Stimulated activated CD8-positive, alpha-beta memory T cell treated with anti-CD3 and anti-CD28 coated beads, Interleukin-4, amount 100 ng/mL, for 1 hour (primary cell): ENCODE measurements around the gene TCERG1L.

ENCODE experiments used
- DNase-seq, 2 donors: peaks; one replicate each; pipeline ENCODE4 v3.0.0-alpha.2; 2020; ENCODE audit warnings: low read depth in 2 of 2, low spot score in 1 of 2

The TCERG1L gene

DNA sequence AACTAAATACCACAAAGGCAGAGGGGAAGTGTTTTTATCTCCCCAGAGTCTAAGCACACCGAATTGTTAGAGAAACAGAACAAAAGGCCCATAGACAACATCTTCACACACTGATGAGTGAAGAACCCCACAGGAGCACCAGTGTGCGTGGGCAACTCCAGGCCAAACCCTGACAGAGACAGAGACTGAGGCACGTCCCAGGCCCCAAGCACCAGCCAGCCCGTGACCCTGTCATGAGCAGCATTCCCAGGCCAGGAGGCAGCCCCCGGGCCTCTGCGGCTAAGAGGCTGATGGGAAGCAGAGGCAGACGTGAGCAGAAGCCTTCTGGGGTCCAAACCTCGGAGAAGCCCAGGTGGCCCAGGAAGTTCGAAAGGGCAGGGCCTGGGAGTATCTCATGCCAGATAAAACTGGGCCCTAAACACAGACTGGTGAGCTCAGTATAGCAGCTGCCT, 184.4 kb downstream of the TCERG1L start:
- no peak for DNase-seq

DNA sequence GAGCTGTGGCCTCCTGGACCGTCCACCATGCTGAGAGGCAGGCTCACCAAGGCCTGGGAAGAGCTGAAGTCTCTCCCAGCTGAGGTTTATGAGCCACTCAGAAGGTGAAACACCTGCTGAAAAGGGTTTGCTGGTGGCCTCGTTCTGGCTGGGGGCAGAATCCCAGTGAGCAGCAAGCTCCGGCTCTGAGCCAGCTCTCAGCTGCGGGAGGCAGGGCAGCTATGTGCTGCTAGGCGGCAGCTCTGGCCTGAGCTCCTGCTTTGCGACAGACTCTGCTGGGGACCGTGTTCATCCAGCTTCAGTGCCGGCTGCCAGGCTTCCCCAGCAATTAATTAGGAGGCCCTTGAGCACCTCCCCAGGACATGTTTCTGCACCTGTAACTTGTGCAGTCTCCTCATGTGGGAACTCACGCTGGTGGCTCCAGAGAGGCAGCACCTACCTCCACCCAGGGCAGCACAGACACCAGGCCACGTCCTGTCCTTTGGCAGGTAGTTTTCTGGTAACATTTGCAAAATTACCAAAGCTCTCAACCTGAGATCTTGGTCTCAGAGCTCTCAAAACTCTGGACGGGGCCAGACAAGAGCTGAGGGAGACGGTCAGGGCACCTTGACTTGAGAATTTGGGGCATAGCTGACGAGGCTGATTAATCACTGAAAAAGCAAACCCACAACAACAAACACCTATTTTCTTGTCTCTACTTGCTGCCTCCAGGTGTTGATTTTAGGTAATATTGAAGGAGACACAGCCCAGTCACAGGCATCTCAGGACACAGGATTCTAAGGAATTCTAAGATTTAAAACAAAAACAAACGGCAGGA, 185.0 kb downstream of the TCERG1L start:
- DNase-seq: no peak

DNA sequence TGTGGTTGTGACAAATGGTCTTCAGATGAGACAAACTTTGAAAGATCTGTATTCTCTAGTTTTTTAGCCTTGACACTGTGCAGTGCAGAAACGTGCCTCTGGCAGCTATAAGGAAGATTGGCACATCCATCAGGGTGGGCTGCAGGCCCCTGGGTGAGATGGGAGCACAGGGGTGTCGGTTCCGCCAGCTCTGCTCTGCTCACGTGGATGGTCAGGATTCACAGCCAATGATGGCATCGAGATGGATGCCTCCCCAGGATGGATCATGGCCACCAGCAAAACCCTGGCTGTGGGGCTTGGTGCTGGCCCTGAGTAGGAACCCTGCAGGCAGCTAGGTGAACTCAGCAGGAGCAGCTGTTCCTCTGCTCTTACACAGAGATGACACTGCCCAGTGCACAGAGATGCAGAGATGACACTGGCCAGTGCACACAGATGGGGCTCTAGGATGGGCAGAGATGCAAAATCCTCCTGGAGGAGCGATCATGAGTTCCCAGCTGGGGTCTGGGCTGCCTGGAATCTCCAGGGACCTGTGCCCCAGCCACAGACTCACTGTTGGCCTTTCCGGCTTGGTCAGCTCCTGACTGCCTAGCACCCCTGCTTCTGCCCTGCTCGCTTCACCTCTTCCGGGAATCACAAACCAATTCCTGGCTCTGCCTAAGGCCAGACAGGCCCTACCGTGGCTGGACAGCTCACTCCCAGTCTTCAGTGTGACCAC, 185.9 kb downstream of the TCERG1L start:
- no peak for DNase-seq

DNA sequence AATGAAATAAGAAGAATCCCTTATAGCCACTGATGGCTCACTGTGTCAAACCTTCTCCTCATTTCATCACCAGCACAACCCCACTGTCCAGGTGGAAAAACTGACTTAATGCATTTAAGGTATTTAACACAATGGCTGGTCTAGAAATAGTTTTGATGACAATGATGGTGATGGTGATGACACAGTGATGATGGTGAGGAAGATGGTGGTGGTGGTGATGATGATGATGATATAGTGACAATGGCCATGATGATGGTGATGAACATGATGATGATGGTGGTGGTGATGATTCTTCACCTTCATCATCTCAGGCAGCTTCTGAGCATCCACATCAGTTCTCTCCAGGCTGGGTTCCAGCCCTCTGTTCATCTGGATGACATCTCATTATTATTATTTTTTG, 186.6 kb downstream of the TCERG1L start:
- DNase-seq: no peak

DNA sequence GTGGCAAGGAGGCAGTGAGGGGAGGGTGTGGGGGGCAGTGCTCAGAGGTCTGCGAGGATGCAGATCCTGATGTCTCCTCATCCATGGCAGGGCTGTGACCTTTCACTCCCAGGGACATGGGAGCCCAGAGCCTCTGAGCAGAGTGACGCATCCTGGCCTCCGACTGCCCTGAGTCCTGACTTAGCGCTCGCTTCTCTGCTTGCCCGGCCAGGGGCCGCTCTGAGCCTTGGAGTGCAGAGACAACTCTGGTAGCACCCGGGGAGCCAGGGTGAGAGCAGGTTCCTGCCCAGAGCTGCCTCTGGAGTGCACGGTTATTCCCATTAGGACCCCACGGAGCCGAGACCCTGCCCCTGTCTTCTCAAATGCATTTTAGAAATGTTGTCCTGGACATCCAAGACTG, 188.0 kb downstream of the TCERG1L start:
- no peak for DNase-seq

DNA sequence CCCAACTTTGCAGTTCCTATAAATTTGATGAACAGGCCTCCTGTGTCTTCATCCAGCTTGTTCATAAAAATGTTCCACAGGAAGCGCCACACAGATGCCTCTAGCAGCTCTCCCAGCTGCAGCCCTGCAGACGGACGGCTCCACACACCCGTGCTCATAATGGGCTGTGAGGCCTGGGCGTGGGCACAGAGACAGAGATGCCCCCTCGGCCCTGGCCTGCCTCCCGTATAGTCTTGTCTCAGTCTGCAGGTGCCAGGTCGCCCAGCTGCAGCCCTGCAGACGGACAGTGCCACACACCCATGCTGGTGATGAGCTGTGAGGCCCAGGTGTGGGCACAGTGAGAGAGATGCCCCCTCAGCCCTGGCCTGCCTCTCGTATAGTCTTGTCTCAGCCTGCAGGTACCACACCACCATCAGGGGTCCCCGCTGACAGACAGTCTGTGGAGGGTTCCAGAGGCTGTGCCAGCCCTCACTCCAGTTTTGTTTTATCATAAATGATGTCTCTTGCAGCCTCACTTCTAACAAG, 189.9 kb downstream of the TCERG1L start:
- no peak for DNase-seq

DNA sequence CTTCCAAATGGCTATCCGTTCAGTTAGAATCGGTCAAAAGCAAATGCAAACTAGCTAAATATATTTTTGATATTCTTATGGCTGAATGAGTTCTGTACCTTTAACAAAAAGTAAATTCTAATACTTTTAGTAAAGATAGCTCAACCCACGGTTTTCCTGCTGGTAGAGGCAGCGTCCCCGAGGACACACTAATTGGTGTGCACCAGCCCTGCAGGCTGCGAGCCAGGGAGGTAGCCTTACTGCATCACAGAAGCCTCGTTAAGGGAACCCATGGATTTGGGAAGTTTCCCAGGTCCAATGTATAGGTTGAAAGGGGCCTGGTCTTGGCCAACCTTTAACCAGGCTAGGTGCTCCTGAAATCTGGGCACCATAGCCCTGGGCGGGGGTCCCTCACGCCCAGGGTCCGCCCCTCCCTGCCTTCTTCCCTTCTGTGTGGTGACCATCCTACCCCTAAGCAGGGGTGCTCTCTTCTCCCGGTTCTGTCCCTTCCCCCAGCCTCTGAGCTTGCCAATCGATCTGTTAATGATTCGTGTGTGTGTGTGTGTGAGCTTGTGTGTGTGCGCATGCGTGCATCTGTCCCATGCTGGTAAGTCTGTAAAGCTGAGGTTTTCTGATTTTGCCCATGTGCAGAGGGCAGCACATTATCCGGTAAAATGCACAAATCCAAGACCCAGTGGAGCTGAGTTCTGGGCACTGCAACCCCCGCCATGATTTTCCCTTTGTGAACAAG, 191.7 kb downstream of the TCERG1L start:
- no peak for DNase-seq

DNA sequence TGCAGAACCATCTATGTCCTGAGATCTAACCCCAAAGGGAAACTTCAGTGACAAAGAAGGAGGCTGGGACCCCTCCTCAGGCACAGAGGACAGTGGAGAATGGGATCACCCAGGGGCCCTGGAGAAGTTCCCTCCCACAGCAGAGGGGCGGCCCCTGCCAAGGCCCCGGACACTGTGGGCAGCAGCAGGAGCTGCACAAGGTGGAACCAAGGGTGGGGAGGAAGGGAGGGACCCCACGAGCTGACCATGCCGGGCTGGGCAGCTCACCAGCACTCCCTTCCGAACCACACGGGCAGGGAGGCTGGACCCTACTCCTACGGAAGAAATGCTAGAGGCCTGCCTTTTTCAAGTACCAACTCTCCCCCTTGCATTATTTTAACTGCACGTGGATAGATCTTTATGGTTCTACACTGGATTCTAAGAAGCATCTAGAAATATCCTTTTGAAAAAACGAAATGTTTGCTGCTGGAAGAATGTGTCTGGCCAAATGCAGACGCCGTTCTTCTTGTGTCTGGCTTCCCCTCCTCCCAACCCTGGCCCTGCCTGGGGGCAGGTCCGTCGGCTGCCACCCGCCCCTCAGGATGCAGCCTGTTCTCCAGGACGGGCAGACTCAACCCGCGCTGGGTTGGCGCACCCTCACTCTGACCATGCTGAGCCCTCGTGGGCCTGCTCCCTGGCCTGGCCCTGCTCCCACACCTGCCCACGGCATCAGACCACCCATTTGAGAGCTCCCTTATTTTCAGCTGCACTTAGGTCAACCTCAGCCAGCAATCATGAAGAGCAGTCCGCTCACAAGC, 193.9 kb downstream of the TCERG1L start:
- no peak for DNase-seq

DNA sequence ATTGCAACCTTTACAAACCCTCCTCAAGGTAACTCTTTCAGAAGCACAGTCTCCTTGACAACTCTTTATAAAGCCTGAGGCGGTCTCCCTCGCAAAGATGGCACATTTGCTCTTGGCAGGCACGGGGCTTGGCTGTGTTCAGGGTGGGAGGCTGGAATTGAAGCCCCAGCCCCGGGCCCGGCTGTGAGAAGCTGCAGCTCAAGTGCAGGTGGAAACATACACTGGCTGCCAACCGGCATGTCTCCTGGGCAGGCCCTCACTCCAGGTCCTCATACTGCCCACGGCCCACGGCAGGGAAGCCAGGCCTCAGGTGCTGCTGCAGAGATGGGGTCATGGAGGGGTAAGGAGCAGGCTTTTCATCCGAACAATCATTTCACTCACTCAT, 194.5 kb downstream of the TCERG1L start:
- DNase-seq: no peak

DNA sequence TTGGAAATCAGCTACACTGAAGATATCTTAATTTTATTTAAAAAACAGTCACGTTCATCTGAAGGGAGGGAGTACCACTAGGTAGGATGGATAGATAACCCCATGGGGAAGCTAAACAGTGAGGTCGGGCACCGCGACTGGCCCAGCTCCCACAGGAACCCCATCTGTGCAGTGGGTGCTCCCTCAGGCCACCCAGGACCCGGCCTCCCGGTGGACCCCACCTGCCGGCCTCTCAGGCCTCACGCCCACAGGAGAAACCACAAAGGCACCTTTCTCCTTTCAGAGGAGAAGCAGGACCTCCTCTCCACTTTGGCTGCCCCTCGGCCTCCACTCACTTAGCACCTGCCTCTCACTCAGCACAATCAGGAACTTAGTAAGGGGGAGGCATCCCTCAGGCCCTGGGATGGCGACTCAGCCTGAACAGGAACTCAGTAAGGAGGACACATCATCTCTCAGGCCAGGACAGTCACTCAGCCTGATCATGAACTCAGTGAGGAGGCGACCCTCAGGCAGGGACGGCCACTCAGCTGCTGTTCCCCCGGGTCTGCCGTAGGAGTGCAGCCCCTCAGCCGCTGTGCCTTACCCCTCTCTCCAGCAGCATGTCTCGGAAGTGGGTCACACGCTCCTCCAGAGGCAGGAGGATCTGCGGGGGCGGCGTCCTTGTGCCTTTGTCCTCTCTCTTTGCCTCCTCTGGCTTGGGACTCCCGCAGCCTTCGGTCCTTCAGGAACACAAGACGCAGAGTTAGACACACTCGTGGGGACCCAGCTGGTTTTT, 195.1 kb downstream of the TCERG1L start:
- no peak for DNase-seq

DNA sequence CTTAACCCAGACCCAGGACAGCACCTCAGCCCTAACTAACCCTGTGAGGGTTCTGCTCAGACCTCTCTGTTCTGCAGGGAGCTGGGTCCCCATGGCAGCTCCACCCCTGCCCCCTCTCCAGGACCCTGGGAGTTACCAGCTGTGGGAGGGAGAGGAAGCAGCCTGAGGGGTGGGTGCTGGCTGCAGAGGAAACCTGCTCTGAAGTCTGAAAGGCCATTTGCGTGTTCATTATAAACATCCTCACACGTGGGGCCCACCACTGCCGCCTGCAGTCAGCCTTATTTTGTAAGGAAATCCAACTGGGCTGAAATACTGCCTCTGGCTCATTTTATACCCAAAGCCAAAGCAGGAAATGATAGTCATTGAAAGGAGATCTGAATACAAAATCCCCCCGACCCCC, 195.7 kb downstream of the TCERG1L start:
- no peak for DNase-seq

DNA sequence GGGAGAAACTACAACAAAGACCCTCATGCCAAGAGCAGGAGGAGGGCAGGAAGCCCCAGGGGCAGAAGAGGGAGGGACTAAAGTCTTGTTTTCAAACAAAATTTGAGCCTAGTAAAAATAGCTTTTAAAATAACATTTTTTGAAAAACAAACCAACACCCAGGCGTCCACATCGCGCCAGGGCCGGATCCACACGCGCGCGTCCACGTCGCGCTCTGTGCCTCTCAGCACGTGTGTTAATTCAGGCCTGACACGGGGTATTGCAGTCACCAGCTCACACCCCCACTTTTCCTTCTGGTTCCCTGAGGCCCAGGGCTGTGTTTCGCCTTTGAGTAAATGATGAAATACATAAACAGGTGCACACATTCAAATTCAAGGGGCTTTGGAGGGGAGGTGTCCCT, 196.2 kb downstream of the TCERG1L start:
- DNase-seq: no peak

DNA sequence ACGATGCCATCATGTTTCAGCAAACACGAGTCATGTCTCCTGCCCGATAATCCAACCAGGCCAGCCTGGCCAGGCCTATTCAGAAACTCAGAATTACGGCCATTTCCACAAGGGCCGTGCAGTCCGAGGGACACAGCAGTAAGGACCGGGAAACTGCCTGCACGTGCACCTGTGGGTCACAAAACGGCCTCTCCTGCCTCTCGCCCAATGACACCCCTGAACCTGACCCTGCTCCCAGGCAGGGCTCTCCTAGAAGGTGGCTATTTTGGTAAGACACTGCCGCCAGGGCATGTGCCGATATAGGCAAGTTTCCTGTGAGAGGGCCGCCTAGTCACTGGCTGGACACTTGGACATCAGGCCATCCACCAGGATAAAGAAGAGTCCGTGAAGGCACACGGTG, 196.7 kb downstream of the TCERG1L start:
- no peak for DNase-seq

DNA sequence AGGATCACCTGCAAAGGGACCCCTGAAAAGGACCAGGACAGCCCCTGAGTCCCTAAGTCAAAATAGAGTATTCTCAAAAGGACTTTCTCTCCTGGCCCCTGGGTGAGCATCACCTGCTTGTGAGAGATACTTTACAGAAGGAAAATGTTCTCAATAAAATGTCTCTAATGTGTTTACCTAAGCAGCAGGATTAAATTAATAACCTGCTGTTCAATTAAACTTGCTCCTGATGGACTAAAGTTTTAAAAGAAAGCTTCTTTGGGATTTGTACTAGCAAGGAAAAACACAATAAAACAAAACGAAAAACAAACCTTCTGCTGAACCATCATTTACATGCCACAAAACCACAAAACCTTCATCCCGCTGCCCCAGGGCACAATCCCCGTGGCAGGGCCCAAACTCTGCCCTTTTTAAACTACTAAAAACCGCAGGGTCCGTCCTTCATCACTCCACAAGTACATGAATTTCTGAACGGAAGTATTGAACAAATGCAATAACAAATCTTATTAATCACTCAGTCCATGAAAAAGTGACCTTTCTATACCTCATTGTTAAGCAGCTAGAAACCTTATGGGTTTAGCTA, 197.7 kb downstream of the TCERG1L start:
- DNase-seq: no peak

DNA sequence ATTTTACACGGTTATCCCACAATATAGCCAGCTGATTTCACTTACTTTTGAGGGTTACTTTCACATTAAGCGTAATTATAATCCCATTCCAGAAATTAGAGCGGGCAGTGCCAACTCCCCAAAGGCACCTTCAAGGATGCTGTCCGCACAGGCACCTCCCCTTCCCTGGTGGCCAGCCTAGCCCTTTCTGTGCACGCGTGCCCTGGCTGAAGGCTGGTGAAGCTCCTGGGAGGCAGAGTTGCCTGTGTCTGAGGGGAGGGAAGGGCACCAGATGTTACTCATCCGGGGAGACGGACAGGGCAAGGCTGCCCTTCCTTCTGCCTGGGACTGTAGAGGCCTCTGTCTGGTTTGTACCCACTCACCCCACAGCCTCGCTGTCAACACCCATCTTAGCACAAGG, 198.4 kb downstream of the TCERG1L start:
- DNase-seq: no peak

DNA sequence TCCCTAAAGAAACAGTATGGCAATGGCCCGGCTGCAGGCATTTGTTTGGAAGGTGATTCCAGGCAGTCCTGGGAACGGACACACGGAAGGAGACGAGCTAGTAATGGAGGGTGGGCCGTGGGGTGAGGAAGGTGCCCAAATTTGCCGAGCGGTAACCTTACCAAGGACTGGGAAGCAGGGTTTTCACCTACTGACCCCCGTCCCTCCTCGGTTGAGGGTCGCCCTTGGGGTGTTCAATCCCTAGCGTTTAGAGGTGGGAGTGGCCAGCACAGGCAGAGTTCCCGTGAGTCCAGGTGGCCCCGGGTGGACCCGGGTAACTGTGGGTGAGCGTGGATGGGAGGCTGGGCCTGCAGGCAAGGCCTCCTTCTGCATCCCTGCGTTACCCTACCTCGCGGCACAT, 198.8 kb downstream of the TCERG1L start:
- DNase-seq: no peak

DNA sequence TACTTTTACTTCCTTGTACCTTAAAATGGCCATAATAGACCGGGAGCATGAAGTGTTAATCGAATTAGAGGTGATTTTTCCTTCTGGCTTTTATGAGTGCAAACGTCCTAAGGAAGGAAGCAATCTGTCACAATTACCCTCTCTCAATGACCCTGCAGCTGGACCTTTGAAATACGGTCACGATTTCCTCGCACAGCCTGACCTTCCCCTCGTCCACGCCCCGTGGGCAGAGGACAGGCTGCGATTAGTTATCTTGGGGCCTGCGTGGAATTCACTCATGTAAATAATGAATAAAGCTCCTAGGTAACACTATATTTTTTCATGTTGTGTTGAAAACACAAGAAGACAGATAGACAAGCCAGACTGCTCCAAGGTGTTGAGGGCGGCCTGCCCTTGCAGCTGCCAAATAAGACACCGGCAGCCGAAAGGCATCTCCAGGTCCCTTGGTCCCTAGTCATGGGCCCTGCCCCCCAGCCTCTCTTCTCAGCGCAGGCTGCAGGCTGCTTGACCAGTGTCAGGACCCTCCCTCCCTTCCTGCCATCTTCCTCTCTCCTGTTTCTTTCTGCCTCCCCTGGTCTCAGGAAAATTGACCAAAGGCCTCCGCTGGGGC, 199.9 kb downstream of the TCERG1L start:
- DNase-seq: no peak

DNA sequence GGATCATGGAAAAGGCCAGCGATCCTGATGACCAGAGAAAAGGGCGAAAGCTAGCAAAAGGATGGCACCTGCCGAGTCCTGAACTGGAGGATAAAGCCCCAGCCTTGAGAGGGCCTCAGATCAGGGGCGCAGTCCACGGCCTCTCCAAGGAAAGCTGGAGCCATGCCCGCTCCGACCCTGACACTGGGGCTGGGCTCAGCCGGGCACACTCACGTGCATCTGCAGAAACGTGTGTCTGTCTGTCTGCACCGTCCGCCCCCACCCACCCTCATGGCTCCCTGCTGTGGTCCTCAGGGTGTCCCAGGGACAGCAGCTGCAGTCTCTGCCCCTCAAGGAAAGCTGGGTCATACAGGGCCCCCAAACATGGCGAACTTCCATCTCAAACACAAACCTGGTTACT, 200.5 kb downstream of the TCERG1L start:
- no peak for DNase-seq

DNA sequence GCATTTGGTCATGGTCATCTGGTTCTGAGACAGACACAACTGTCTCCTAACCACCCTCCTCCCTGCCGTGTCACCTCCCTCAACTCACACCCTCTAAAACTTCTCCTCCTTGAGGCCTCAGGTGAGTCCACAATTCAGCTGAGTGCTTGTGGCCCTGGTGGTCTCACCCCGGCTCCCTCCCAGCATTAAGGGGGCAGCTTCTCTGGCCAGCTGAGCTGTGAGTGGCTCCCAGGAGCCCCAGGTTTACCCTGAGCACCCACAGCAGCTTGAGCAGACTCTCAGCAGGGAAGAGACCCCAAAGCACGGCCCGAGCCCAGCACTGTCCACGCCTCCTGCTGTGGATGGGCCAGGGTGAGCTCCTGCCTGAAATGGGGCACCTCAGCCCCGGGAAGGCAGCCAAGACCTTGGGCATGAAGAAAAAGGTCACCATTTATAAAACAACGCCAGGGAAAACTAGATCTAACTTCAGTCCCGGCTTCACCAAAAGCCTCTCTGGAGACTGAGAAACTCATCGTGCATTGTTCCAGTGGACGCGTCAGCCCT, 201.2 kb downstream of the TCERG1L start:
- no peak for DNase-seq
